Left ventricle myocardium inferior (tissue), 1 donor: ENCODE measurements around the gene USP10. TPM values are rescaled to one million over a fixed set of nuclear protein-coding genes. Genes with fewer than 3 reads are reported as not detected.

Source experiments
- DNase-seq: peaks from one replicate; pipeline ENCODE4 v3.0.0-alpha.2; 2020
- H3K27ac ChIP-seq: fragments of 200-600 bp; replicated peaks from 2 replicates; pipeline ENCODE4 v1.8.0; 2021
- H3K27me3 ChIP-seq: fragments of 200-600 bp; 2 replicates; pipeline ENCODE4 v1.8.0; 2021; ENCODE audit warnings: low read depth
- H3K36me3 ChIP-seq: fragments of 200-600 bp; 2 replicates; pipeline ENCODE4 v1.8.0; 2021
- H3K4me1 ChIP-seq: fragments of 200-600 bp; 2 replicates; pipeline ENCODE4 v1.8.0; 2021
- H3K4me3 ChIP-seq: fragments of 200-600 bp; 2 replicates; pipeline ENCODE4 v1.8.0; 2021; ENCODE audit warnings: mild to moderate bottlenecking, moderate library complexity
- H3K9me3 ChIP-seq: fragments of 200-600 bp; replicated peaks from 2 replicates; pipeline ENCODE4 v1.8.0; 2021
- intact Hi-C: fragments of 100-400 bp; cut with micrococcal nuclease; formaldehyde crosslinking; loops from one replicate; pipeline ENCODE4 v1.11.0; 2022
- total RNA-seq: library from RNA; stranded (reverse); fragmentation: NEBNext Ultra II Directional; extraction: Animal tissue kit (Norgen Biotek cat#: 25700); gene quantifications from one replicate; pipeline ENCODE4 v1.2.1, GENCODE V29; 2021
- TF ChIP-seq, protein P1 (sequence below): fragments of 200-600 bp; IDR thresholded peaks from 2 replicates; pipeline ENCODE4 v1.8.0; 2021; ENCODE audit warnings: antibody characterized with exemption, mild to moderate bottlenecking, borderline replicate concordance
- donor health status: DM: no; HTN: yes; CAD: no; lungs with severe emphysema.

USP10 gene
- total RNA-seq, 1 donor from 2014 or later = 66.7 TPM

- Histone ChIP-seq H3K4me1 (peaks cover 23% of the 10 kb centered on the region), H3K9me3 (no peaks in the 10 kb centered on the region), H3K36me3 (peaks cover 52% of the 10 kb centered on the region), H3K4me3 (no peak overlapping the region), H3K27me3 (no peaks in the 10 kb centered on the region), H3K27ac (no peak overlapping the region)
- intact Hi-C loops = no loop called here
- DNase-seq = no peak
- TF ChIP-seq, protein P1, sequence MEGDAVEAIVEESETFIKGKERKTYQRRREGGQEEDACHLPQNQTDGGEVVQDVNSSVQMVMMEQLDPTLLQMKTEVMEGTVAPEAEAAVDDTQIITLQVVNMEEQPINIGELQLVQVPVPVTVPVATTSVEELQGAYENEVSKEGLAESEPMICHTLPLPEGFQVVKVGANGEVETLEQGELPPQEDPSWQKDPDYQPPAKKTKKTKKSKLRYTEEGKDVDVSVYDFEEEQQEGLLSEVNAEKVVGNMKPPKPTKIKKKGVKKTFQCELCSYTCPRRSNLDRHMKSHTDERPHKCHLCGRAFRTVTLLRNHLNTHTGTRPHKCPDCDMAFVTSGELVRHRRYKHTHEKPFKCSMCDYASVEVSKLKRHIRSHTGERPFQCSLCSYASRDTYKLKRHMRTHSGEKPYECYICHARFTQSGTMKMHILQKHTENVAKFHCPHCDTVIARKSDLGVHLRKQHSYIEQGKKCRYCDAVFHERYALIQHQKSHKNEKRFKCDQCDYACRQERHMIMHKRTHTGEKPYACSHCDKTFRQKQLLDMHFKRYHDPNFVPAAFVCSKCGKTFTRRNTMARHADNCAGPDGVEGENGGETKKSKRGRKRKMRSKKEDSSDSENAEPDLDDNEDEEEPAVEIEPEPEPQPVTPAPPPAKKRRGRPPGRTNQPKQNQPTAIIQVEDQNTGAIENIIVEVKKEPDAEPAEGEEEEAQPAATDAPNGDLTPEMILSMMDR = no peak
These were observed 60.1 kb downstream of the USP10 start for GRCh38 chr16:84759906-84760305.

DNA sequence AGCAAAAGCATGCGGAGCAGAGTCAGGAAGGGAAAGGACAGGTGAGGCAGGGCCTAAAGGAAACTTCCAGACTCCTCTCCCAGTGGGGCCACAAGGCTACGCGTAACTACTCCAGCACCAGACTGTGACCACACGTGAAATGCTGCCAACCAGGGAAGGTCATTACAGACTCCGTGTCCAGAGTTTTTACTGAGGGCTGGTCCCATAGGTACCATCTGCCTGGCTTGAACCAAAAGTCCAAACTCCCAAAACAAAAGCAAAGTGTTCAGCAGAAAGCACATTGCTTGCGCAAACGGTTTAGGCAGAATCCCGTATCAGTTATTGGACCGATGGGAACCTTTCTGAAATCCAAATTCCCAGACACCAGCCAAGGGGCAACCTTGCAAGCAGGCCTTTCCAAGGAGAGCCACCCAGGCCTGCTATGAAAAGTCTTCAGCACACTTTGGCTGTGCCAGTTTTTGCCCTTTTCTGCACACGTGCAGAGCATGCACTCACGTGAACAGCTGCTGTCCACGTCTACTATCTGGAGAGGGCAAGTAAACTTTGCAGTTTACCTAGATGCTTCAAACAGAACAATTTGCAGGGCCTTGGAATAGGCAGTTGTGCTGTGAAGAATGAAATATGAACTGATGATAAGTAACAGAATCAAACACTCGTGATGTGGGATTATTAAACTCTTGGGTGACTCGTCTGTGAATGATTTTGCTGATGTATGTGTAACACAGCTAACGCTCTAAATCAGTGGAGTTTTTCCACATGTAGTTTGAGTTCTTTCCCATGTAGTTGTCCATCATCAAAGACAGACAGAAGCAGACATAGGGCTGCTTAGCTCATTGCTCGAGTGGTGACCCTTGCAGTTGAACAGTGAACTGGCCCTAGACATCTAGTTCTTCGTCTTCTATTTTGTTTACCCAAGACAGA is 61.9 kb downstream of the USP10 start:
- Histone ChIP-seq H3K27ac (no peak overlapping the region), H3K9me3 (no peaks in the 10 kb centered on the region), H3K4me1 (peaks cover 17% of the 10 kb centered on the region), H3K27me3 (no peaks in the 10 kb centered on the region), H3K4me3 (no peak overlapping the region), H3K36me3 (peaks cover 69% of the 10 kb centered on the region)
- no peak for DNase-seq
- intact Hi-C loops = no loop called here
- TF ChIP-seq, protein P1 = no peak

GRCh38 chr16:84763164-84763563 is 63.4 kb downstream of the USP10 start:
- Histone ChIP-seq H3K36me3 (peaks cover 80% of the 10 kb centered on the region), H3K4me1 (peaks cover 19% of the 10 kb centered on the region), H3K27ac (no peak overlapping the region), H3K9me3 (no peaks in the 10 kb centered on the region), H3K4me3 (no peak overlapping the region), H3K27me3 (no peaks in the 10 kb centered on the region)
- DNase-seq = no peak
- TF ChIP-seq, protein P1 = no peak
- intact Hi-C loops = no loop called here

GRCh38 chr16:84763629-84764028 is 63.8 kb downstream of the USP10 start:
- TF ChIP-seq, protein P1 = no peak
- no peak overlapping the region for H3K4me3 ChIP-seq
- no peaks in the 10 kb centered on the region for H3K27me3 ChIP-seq
- H3K4me1 ChIP-seq = peaks cover 16% of the 10 kb centered on the region
- no peak overlapping the region for H3K27ac ChIP-seq
- intact Hi-C loops = no loop called here
- no peak for DNase-seq
- H3K9me3 ChIP-seq = no peaks in the 10 kb centered on the region
- H3K36me3 ChIP-seq = peaks cover 84% of the 10 kb centered on the region

DNA sequence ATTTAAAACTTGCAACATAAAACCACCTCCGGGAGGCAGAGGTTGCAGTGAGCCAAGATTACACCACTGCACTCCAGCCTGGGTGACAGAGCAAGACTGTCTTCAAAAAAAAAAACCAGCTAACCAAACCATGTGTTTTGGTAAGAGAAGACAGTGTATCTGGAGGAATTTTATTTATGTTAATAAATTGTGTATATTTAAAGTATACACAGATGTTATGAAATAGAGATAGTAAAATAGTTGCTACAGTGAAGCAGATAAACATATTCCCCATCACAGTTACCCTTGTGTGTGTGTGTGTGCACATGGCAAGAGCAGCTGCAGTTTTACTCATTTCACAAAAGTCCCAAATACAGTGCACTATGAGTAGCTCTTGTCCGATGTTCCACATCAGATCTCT is 65.2 kb downstream of the USP10 start:
- H3K36me3 ChIP-seq = peaks cover 88% of the 10 kb centered on the region
- DNase-seq = no peak
- no peaks in the 10 kb centered on the region for H3K27me3 ChIP-seq
- H3K27ac ChIP-seq = no peak overlapping the region
- intact Hi-C loops = no loop called here
- TF ChIP-seq, protein P1 = no peak
- H3K9me3 ChIP-seq = no peaks in the 10 kb centered on the region
- H3K4me3 ChIP-seq = no peak overlapping the region
- H3K4me1 ChIP-seq = peaks cover 7% of the 10 kb centered on the region
